ENCODE results near the gene HSFX3.
"Not testable (repeated sequence)": the region's sequence is repeated elsewhere in the genome, so short reads cannot be mapped to it uniquely, and the experiment has no call there.

HSFX3 gene

GRCh38 chrX:149513825-149514428 lies 35.8 kb downstream of the HSFX3 start:
- DNase-seq, result no peak

- peak; percentile 11 to 22 for DNase-seq
Observed at GRCh38 chrX:149512225-149512885, 37.4 kb downstream of the HSFX3 start.

GRCh38 chrX:149511081-149511480 lies 38.6 kb downstream of the HSFX3 start:
- DNase-seq, result no peak

- DNase-seq, result no peak
Observed at GRCh38 chrX:149510386-149510785, 39.3 kb downstream of the HSFX3 start.

- no peak for DNase-seq
Observed at GRCh38 chrX:149508467-149508866, 41.3 kb downstream of the HSFX3 start.

GRCh38 chrX:149506349-149506748 lies 43.4 kb downstream of the HSFX3 start:
- DNase-seq, result no peak

GRCh38 chrX:149505671-149506070 lies 44.1 kb downstream of the HSFX3 start:
- no peak for DNase-seq

GRCh38 chrX:149504915-149505651 lies 44.6 kb downstream of the HSFX3 start, which contains the start of gene IDS:
TSS of gene IDS (minus strand) at chrX:149505306. CDS start at chrX:149505137, 169 bp downstream.
- peak; percentile 66 to 85 for DNase-seq

GRCh38 chrX:149504226-149504914 lies 45.4 kb downstream of the HSFX3 start:
- peak; percentile 42 to 57 for DNase-seq

GRCh38 chrX:149503446-149503845 lies 46.3 kb downstream of the HSFX3 start:
- DNase-seq, result peak; percentile 5 to 17

GRCh38 chrX:149502923-149503322 lies 46.8 kb downstream of the HSFX3 start:
- not testable (repeated sequence) for DNase-seq

GRCh38 chrX:149499766-149500165 lies 50.0 kb downstream of the HSFX3 start:
- no peak for DNase-seq

GRCh38 chrX:149498767-149499166 lies 51.0 kb downstream of the HSFX3 start:
- no peak for DNase-seq
